Natural killer cell treated with Interleukin-12 subunit alpha and Interleukin-12 subunit beta and Interleukin-15 and Interleukin-18, amount 100 ng/mL, for 72 hours (primary cell): ENCODE measurements around the gene NSMCE3. TPM values are rescaled to one million over a fixed set of nuclear protein-coding genes. Genes with fewer than 3 reads are reported as not detected.
"Not testable (repeated sequence)": the region's sequence is repeated elsewhere in the genome, so short reads cannot be mapped to it uniquely, and the experiment has no call there.

Source experiments
- ATAC-seq, 2 donors: fragments of 150-1000 bp; cut with Tn5 transposase in 1 of 2; sonication (Bioruptor Pico), chemical (Tn5 transposase) in 1 of 2; 2 replicates each; pipeline ENCODE4 v1.10.0; 2021
- DNase-seq: peaks from one replicate; pipeline ENCODE4 v3.0.0; 2022; ENCODE audit warnings: low spot score
- H3K27ac Mint-ChIP-seq, 2 donors: 1 replicate in 1 of 2; 2 replicates in 1 of 2; pipeline ENCODE4 v1.8.0; 2022; ENCODE audit warnings: mixed read lengths in 2 of 2, mild to moderate bottlenecking in 1 of 2, moderate library complexity in 1 of 2
- H3K27me3 Mint-ChIP-seq, 2 donors: 1 replicate in 1 of 2; 2 replicates in 1 of 2; pipeline ENCODE4 v1.8.0; 2022; ENCODE audit warnings: mixed read lengths in 2 of 2
- H3K36me3 Mint-ChIP-seq: one replicate; pipeline ENCODE4 v1.8.0; 2022; ENCODE audit warnings: mixed read lengths
- H3K4me1 Mint-ChIP-seq, 2 donors: 1 replicate in 1 of 2; 2 replicates in 1 of 2; pipeline ENCODE4 v1.8.0; 2022; ENCODE audit warnings: low read depth in 2 of 2, mixed read lengths in 2 of 2, mild to moderate bottlenecking in 1 of 2
- H3K4me3 Mint-ChIP-seq: one replicate; pipeline ENCODE4 v1.8.0; 2022; ENCODE audit warnings: mixed read lengths
- H3K9me3 Mint-ChIP-seq: 2 replicates; pipeline ENCODE4 v1.8.0; 2022; ENCODE audit warnings: mixed read lengths
- total RNA-seq, 2 donors: library from RNA; stranded (reverse); gene quantifications; one replicate each; pipeline ENCODE4 v1.2.3, GENCODE V29; 2022

NSMCE3 gene
- total RNA-seq, 2 donors from 2014 or later = 6.2 to 9.5 TPM

GRCh38 chr15:29260896-29261295, 8.7 kb downstream of the NSMCE3 start:
- Mint-ChIP-seq H3K36me3 (no peaks in the 10 kb centered on the region), H3K4me3 (no peak overlapping the region), H3K4me1 (peaks cover 4 to 5% of the 10 kb centered on the region in 2 donors), H3K27ac (no peak overlapping the region), H3K27me3 (peaks cover 0 to 2% of the 10 kb centered on the region in 2 donors), H3K9me3 (no peaks in the 10 kb centered on the region)
- DNase-seq (no peak), ATAC-seq (no peak)

DNA sequence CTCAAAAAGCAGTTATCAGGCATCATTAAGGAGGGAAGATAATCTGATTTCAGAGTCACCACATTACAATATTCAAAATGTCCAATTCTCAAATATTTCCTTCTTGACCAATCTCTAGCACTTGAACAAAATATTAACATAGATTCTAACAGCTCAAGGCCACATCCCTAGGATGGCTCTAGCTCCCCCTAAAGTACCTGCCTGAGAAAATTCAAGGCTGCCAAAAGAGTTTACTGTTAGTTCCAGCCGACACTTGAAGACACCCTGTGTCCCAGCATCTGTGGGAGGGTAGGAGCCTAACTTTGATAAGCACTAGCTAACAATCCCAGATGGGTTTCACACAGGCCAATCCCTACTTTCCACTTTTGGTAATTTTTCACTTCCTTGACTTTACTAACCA, 10.4 kb downstream of the NSMCE3 start:
- Mint-ChIP-seq H3K27ac (no peak overlapping the region), H3K36me3 (no peaks in the 10 kb centered on the region), H3K27me3 (peaks cover 0 to 3% of the 10 kb centered on the region in 2 donors), H3K4me3 (no peak overlapping the region), H3K4me1 (no peaks in the 10 kb centered on the region), H3K9me3 (no peaks in the 10 kb centered on the region)
- ATAC-seq = no peak
- no peak for DNase-seq

DNA sequence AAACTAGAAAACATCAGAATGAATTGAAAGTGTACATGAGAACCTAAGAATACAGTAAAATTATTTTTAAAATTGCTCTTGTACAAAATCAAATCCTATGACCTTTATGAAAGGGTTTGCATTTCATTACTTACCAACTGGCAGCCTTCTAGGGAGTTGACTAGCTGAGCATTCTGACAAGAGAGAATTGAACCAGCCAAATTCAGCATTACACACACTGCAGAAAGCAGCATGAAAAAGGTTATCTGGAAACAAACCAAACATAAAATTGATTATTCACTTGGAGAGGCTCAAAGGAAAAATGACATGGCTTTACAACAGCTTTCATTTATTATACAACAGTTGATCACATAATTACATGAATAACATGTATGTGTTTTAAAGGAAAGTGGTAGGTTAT, 17.4 kb downstream of the NSMCE3 start:
- H3K36me3 Mint-ChIP-seq = no peaks in the 10 kb centered on the region
- no peak overlapping the region for H3K27ac Mint-ChIP-seq
- no peak overlapping the region for H3K4me3 Mint-ChIP-seq
- peaks cover 0 to 3% of the 10 kb centered on the region in 2 donors for H3K27me3 Mint-ChIP-seq
- H3K4me1 Mint-ChIP-seq = no peaks in the 10 kb centered on the region
- no peak for ATAC-seq
- no peaks in the 10 kb centered on the region for H3K9me3 Mint-ChIP-seq
- no peak for DNase-seq

DNA sequence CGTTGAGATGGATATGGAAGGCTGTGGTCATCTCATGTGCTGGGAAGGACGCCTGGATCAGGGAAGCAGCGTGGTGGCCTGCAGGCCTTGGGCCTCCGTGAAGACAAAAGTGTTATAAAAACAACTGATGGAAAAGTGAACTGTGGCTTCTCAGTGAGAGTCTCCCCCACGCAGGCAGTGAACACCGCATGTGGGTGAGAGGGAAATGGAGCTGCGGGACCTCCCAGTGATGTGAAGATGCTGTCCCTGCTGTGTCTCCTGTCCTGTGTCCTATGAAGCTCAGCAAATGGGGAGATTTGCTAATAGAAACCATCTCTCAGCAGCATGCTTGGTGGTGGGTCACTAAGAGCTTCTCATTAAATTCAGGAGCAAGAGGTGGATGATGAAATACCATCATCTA, 25.1 kb downstream of the NSMCE3 start:
- no peak for ATAC-seq
- Mint-ChIP-seq H3K27me3 (peaks cover 11 to 12% of the 10 kb centered on the region in 2 donors), H3K9me3 (no peaks in the 10 kb centered on the region), H3K27ac (no peak overlapping the region), H3K4me3 (no peak overlapping the region), H3K36me3 (no peaks in the 10 kb centered on the region), H3K4me1 (no peaks in the 10 kb centered on the region)
- no peak for DNase-seq

DNA sequence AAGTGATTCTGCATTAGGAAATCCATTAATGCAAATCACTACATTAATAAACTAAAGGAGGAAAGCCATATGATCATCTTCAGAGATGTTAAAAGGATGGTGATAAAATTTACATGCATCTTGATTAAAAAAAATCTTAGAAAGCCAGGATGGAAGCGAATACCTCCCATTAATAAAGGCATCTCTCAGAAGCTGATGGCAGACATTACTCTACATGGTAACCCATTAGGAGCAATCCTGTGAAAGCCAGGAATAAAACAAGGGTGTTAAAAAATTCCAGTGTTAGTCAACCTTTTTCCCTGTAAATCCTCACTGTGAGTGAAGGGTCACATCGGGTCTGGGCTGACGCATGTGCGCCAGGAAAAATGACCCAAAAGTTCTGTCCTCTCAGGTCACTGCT, 25.5 kb downstream of the NSMCE3 start:
- DNase-seq (no peak), ATAC-seq (no peak)
- no peaks in the 10 kb centered on the region for H3K4me1 Mint-ChIP-seq
- H3K27ac Mint-ChIP-seq = no peak overlapping the region
- no peaks in the 10 kb centered on the region for H3K9me3 Mint-ChIP-seq
- H3K36me3 Mint-ChIP-seq = no peaks in the 10 kb centered on the region
- no peak overlapping the region for H3K4me3 Mint-ChIP-seq
- peaks cover 11 to 14% of the 10 kb centered on the region in 2 donors for H3K27me3 Mint-ChIP-seq

- Mint-ChIP-seq H3K36me3 (no peaks in the 10 kb centered on the region), H3K27ac (no peak overlapping the region), H3K9me3 (no peaks in the 10 kb centered on the region), H3K27me3 (peaks cover 15 to 18% of the 10 kb centered on the region in 2 donors), H3K4me1 (no peaks in the 10 kb centered on the region), H3K4me3 (no peak overlapping the region)
- no peak for ATAC-seq
- no peak for DNase-seq
Observed at GRCh38 chr15:29242456-29243242, 27.0 kb downstream of the NSMCE3 start.

DNA sequence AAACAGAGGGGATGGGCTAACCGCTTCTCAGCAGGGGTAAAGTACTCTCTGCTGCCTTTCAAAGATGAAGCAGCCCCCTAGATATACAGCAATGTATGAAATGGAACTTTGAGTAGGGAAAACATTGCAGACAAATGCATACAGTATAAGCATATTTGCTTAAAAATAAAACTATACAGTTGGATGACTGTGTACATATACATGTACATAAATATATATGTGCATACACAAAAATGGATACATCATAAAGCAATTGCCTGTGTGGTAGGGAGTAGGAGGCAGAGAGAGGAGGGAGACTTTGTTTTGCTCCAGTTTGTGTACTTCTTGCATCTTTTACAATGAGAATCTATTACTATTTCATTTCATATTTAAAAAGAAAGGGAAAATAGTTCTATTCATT, 28.4 kb downstream of the NSMCE3 start:
- no peaks in the 10 kb centered on the region for H3K36me3 Mint-ChIP-seq
- DNase-seq (no peak), ATAC-seq (no peak)
- peaks cover 18 to 24% of the 10 kb centered on the region in 2 donors for H3K27me3 Mint-ChIP-seq
- no peak overlapping the region for H3K27ac Mint-ChIP-seq
- no peaks in the 10 kb centered on the region for H3K4me1 Mint-ChIP-seq
- H3K9me3 Mint-ChIP-seq = no peaks in the 10 kb centered on the region
- no peak overlapping the region for H3K4me3 Mint-ChIP-seq

DNA sequence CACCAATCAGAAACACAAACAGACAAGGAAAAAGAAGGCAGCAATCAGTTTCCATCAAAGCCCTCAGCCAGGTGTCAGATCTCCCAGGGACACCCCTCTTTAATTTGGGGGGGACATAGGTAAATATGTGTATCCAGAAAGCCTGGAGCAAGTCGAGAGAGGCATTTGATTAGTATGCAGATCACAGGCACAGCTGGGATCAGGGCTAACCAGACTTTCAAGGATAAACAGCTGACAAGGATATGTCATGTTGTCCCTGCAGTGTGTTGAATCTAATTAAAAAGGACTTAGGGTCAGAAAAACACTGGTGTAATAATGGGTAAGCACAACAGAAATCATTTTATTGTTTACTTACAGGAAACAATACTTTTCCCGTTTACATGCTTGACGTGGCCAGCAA, 30.2 kb downstream of the NSMCE3 start:
- DNase-seq = no peak
- ATAC-seq = no peak

DNA sequence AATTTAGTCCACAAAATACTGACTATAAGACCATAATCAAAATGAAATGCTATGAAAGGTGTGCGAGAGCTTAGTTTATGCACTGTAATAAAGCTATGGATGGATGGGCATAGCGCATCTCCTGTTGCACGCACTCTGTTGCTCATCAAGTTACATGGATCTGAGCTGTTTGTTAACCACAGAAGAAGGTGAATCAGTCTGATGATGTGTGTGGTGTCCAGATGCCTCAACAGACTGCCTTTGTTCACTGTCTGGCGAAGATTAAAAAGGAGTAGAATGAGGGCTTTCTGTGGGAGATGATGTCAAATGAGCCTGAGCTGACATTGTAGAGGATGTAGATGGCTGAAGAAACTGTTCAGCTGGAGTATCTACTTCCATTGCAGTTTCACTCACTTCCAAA, 36.1 kb downstream of the NSMCE3 start:
- Mint-ChIP-seq H3K27ac (no peak overlapping the region), H3K27me3 (peaks cover 32 to 63% of the 10 kb centered on the region in 2 donors), H3K4me1 (no peaks in the 10 kb centered on the region), H3K36me3 (peaks cover 6% of the 10 kb centered on the region), H3K4me3 (no peak overlapping the region), H3K9me3 (peaks cover 3% of the 10 kb centered on the region)
- ATAC-seq (no peak), DNase-seq (no peak)

More for the DNA sequence above, 30.2 kb downstream of the NSMCE3 start:
- H3K36me3 Mint-ChIP-seq = peaks cover 6% of the 10 kb centered on the region
- peaks cover 25 to 41% of the 10 kb centered on the region in 2 donors for H3K27me3 Mint-ChIP-seq
- H3K27ac Mint-ChIP-seq = no peak overlapping the region
- H3K9me3 Mint-ChIP-seq = peaks cover 3% of the 10 kb centered on the region
- no peak overlapping the region for H3K4me3 Mint-ChIP-seq
- no peaks in the 10 kb centered on the region for H3K4me1 Mint-ChIP-seq

GRCh38 chr15:29226436-29227208, 43.0 kb downstream of the NSMCE3 start:
- no peak overlapping the region for H3K27ac Mint-ChIP-seq
- ATAC-seq (no peak), DNase-seq (no peak)
- peaks cover 32 to 41% of the 10 kb centered on the region in 2 donors for H3K27me3 Mint-ChIP-seq
- H3K9me3 Mint-ChIP-seq = no peaks in the 10 kb centered on the region
- H3K36me3 Mint-ChIP-seq = no peaks in the 10 kb centered on the region
- H3K4me3 Mint-ChIP-seq = no peak overlapping the region
- H3K4me1 Mint-ChIP-seq = no peaks in the 10 kb centered on the region

DNA sequence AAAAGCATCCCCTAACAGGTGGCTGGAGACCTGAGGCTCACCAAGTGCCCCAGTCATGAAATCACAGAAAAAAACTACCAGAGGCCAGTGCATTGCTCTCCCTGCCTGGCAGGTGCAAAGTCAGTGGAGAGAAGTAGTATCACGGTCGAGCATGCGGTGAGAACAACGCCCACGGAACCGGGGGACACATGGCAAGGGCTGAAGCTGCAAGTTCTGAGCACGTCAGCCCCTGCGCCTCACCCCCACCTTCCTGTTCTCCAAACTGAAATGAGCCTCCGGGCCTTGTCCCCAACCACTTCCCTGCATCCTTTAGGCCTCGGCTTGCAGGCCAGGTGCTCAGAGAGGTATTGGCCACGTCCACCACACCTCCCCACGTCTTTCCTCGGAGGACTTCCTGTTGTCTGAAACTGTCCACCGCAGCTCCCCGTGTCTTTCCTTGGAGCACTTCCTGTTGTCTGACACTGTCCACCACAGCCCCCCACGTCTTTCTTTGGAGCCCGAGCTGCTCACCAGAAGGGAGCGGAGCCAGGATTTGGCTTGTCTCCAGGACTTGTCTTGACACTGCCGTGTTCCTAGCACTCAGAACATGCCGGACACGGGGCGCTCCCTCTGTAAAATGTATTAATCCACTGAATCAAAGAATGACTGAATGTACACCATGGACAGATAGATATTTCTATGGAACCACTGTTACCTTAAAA, 43.9 kb downstream of the NSMCE3 start:
- peaks cover 34 to 39% of the 10 kb centered on the region in 2 donors for H3K27me3 Mint-ChIP-seq
- no peak overlapping the region for H3K27ac Mint-ChIP-seq
- no peaks in the 10 kb centered on the region for H3K4me1 Mint-ChIP-seq

GRCh38 chr15:29224987-29225363, 44.6 kb downstream of the NSMCE3 start:
- H3K9me3 Mint-ChIP-seq, DNase-seq, H3K36me3 Mint-ChIP-seq, H3K4me3 Mint-ChIP-seq, H3K4me1 Mint-ChIP-seq, H3K27ac Mint-ChIP-seq, ATAC-seq: not testable (repeated sequence)
- H3K27me3 Mint-ChIP-seq = peaks cover 30 to 32% of the 10 kb centered on the region in 2 donors

More for the DNA sequence above, 43.9 kb downstream of the NSMCE3 start:
- DNase-seq = no peak
- no peaks in the 10 kb centered on the region for H3K9me3 Mint-ChIP-seq
- H3K4me3 Mint-ChIP-seq = no peak overlapping the region
- no peaks in the 10 kb centered on the region for H3K36me3 Mint-ChIP-seq
- ATAC-seq = no peak

DNA sequence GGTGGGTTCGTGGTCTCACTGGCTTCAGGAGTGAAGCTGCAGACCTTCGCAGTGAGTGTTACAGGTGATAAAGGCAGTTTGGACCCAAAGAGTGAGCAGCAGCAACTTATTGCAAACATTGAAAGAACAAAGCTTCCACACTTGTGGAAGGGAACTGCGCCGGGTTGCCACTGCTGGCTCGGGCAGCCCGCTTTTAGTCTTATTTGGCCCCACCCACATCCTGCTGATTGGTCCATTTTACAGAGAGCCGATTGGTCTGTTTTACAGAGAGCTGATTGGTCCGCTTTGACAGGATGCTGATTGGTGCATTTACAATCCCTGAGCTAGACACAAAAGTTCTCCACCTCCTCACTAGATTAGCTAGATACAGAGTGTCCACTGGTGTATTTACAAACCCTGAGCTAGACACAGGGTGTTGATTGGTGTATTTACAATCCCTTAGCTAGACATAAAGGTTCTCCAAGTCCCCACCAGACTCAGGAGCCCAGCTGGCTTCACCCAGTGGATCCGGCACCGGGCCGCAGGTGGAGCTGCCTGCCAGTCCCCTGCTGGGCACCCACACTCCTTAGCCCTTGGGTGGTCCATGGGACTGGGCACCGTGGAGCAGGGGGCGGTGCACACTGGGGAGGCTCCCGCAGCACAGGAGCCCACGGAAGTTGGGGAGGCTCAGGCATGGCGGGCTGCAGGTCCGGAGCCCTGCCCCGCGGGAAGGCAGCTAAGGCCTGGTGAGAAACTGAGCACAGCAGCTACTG, 45.2 kb downstream of the NSMCE3 start:
- not testable (repeated sequence) for H3K36me3 Mint-ChIP-seq, H3K27ac Mint-ChIP-seq, ATAC-seq, H3K4me3 Mint-ChIP-seq, H3K4me1 Mint-ChIP-seq, H3K9me3 Mint-ChIP-seq, DNase-seq
- H3K27me3 Mint-ChIP-seq = peaks cover 24 to 26% of the 10 kb centered on the region in 2 donors
